ENCODE measurements around the gene TAPBP. TPM values are rescaled to one million over a fixed set of nuclear protein-coding genes. Genes with fewer than 3 reads are reported as not detected.
A peak's percentile ranks its signal among the peaks of the same experiment; 100 is the strongest.

TAPBP gene
- total and polyA plus RNA-seq, 2 of the 8 experiments (the other 6 are each of a cell fraction or from before 2014, with no cell fraction given): 24.5 to 35.4 TPM

DNA sequence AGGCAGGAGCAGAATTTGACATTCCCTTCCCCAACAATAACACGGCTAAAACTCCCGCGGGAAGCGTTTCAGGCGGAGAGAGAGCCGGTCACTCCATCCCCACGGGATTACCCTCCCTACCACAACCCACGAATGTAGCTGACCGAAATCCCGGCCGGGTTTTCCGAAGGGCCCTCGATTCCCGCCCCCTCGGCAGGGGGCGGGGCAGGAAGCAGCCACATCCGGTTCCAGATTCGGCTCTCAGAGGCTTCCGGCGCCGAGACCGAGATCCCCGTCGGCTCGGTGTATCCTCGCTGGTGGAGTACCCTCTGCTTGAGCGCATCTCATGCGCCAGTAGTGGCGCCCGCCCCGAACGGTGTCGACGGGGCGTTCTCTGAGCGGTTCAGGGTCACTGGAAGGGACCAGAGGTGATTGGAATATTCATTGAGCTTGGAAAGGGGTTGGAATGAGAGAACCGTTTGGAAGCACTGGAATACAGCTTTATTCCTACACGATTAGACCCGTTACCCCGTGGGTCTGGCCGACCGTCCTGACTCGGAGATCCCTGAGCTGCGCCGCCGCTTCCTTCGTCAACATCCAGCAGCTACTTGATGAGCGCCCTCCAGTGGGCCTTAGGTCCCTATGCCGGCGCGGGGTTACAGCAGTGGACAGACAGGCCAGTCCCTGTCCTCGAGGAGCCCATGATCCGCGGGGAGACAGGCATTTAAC lies 14.5 kb downstream of the TAPBP start (continued):
- TF ChIP-seq RAD21 (IDR thresholded peaks at IDR 0.05 in 1 of 2, conservative IDR thresholded peaks at IDR 0.05 in 1 of 2; ENCODE audit: low read depth in 2 of 2, low read length in 2 of 2) (peak; percentile 32 to 56), SRF (IDR thresholded peaks at IDR 0.05; ENCODE audit: low read depth, low read length) (no peak), EGR1 (IDR thresholded peaks at IDR 0.05; ENCODE audit: borderline replicate concordance, low read depth, low read length) (peak; percentile 72; the same call in 1 of the 2 replicates), SIX5 (IDR thresholded peaks at IDR 0.05; ENCODE audit: low read depth, low read length) (no peak), JUN (IDR thresholded peaks at IDR 0.05; ENCODE audit: low read depth, low read length) (no peak), TAF7 (optimal IDR thresholded peaks at IDR 0.05; ENCODE audit: borderline replicate concordance, low read depth, low read length) (peak; percentile 71), KDM4A (IDR thresholded peaks at IDR 0.05; ENCODE audit: low read depth, low read length, severe bottlenecking) (peak; percentile 54), CBX8 (IDR thresholded peaks at IDR 0.05; ENCODE audit: borderline replicate concordance, low read depth, low read length) (no peak)
- TF ChIP-seq, protein P1, sequence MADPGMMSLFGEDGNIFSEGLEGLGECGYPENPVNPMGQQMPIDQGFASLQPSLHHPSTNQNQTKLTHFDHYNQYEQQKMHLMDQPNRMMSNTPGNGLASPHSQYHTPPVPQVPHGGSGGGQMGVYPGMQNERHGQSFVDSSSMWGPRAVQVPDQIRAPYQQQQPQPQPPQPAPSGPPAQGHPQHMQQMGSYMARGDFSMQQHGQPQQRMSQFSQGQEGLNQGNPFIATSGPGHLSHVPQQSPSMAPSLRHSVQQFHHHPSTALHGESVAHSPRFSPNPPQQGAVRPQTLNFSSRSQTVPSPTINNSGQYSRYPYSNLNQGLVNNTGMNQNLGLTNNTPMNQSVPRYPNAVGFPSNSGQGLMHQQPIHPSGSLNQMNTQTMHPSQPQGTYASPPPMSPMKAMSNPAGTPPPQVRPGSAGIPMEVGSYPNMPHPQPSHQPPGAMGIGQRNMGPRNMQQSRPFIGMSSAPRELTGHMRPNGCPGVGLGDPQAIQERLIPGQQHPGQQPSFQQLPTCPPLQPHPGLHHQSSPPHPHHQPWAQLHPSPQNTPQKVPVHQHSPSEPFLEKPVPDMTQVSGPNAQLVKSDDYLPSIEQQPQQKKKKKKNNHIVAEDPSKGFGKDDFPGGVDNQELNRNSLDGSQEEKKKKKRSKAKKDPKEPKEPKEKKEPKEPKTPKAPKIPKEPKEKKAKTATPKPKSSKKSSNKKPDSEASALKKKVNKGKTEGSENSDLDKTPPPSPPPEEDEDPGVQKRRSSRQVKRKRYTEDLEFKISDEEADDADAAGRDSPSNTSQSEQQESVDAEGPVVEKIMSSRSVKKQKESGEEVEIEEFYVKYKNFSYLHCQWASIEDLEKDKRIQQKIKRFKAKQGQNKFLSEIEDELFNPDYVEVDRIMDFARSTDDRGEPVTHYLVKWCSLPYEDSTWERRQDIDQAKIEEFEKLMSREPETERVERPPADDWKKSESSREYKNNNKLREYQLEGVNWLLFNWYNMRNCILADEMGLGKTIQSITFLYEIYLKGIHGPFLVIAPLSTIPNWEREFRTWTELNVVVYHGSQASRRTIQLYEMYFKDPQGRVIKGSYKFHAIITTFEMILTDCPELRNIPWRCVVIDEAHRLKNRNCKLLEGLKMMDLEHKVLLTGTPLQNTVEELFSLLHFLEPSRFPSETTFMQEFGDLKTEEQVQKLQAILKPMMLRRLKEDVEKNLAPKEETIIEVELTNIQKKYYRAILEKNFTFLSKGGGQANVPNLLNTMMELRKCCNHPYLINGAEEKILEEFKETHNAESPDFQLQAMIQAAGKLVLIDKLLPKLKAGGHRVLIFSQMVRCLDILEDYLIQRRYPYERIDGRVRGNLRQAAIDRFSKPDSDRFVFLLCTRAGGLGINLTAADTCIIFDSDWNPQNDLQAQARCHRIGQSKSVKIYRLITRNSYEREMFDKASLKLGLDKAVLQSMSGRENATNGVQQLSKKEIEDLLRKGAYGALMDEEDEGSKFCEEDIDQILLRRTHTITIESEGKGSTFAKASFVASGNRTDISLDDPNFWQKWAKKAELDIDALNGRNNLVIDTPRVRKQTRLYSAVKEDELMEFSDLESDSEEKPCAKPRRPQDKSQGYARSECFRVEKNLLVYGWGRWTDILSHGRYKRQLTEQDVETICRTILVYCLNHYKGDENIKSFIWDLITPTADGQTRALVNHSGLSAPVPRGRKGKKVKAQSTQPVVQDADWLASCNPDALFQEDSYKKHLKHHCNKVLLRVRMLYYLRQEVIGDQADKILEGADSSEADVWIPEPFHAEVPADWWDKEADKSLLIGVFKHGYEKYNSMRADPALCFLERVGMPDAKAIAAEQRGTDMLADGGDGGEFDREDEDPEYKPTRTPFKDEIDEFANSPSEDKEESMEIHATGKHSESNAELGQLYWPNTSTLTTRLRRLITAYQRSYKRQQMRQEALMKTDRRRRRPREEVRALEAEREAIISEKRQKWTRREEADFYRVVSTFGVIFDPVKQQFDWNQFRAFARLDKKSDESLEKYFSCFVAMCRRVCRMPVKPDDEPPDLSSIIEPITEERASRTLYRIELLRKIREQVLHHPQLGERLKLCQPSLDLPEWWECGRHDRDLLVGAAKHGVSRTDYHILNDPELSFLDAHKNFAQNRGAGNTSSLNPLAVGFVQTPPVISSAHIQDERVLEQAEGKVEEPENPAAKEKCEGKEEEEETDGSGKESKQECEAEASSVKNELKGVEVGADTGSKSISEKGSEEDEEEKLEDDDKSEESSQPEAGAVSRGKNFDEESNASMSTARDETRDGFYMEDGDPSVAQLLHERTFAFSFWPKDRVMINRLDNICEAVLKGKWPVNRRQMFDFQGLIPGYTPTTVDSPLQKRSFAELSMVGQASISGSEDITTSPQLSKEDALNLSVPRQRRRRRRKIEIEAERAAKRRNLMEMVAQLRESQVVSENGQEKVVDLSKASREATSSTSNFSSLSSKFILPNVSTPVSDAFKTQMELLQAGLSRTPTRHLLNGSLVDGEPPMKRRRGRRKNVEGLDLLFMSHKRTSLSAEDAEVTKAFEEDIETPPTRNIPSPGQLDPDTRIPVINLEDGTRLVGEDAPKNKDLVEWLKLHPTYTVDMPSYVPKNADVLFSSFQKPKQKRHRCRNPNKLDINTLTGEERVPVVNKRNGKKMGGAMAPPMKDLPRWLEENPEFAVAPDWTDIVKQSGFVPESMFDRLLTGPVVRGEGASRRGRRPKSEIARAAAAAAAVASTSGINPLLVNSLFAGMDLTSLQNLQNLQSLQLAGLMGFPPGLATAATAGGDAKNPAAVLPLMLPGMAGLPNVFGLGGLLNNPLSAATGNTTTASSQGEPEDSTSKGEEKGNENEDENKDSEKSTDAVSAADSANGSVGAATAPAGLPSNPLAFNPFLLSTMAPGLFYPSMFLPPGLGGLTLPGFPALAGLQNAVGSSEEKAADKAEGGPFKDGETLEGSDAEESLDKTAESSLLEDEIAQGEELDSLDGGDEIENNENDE (IDR thresholded peaks at IDR 0.05; ENCODE audit: insufficient replicate concordance, low read length): no peak

Data from H1 (cell line).